RWPE2 (cell line): ENCODE data around the gene ARL4C.

Source experiments
- ATAC-seq: fragments of 200-7000 bp; cut with Tn5 transposase; 3 replicates; pipeline ENCODE4 v1.9.1; 2021; ENCODE audit warnings: low read depth
- DNase-seq: peaks from one replicate; pipeline ENCODE4 v3.0.0-alpha.2; 2020; ENCODE audit warnings: low spot score
- H3K27ac ChIP-seq: fragments of 450-650 bp; 2 replicates; pipeline ENCODE4 v1.5.1; 2017; ENCODE audit warnings: mild to moderate bottlenecking; ENCODE audit not compliant: poor library complexity, severe bottlenecking
- H3K27me3 ChIP-seq: fragments of 250-450 bp; sonication (Bioruptor Pico); 2 replicates; pipeline ENCODE4 v1.5.1; 2021; ENCODE audit warnings: mild to moderate bottlenecking, moderate library complexity; ENCODE audit not compliant: insufficient read depth, poor library complexity, severe bottlenecking
- H3K36me3 ChIP-seq: fragments of 250-450 bp; sonication (Bioruptor Pico); 2 replicates; pipeline ENCODE4 v1.5.1; 2020; ENCODE audit warnings: low read depth, mild to moderate bottlenecking, moderate library complexity
- H3K4me1 ChIP-seq: fragments of 250-450 bp; sonication (Bioruptor Pico); 2 replicates; pipeline ENCODE4 v1.5.1; 2021; ENCODE audit warnings: mild to moderate bottlenecking, moderate library complexity; ENCODE audit not compliant: insufficient read depth, poor library complexity, severe bottlenecking
- H3K4me3 ChIP-seq: fragments of 250-450 bp; sonication (Bioruptor Pico); 2 replicates; pipeline ENCODE4 v1.5.1; 2021; ENCODE audit warnings: mild to moderate bottlenecking, moderate library complexity; ENCODE audit not compliant: severe bottlenecking
- H3K9me3 ChIP-seq: fragments of 250-450 bp; sonication (Bioruptor Pico); 2 replicates; pipeline ENCODE4 v1.5.1; 2021; ENCODE audit warnings: mild to moderate bottlenecking, moderate library complexity; ENCODE audit not compliant: severe bottlenecking
- CTCF ChIP-seq: fragments of 450-650 bp; IDR thresholded peaks from one replicate; pipeline ENCODE4 v1.5.1; 2017; ENCODE audit warnings: mild to moderate bottlenecking, moderate library complexity; ENCODE audit not compliant: poor library complexity, severe bottlenecking

Gene ARL4C

GRCh38 chr2:234453216-234453615 is 43.7 kb downstream of the ARL4C start:
- ATAC-seq (no peak), DNase-seq (no peak)
- Histone ChIP-seq H3K4me3 (no peak overlapping the region), H3K9me3 (no peaks in the 10 kb centered on the region), H3K27me3 (no peaks in the 10 kb centered on the region), H3K27ac (no peak overlapping the region), H3K4me1 (peaks cover 15% of the 10 kb centered on the region), H3K36me3 (no peaks in the 10 kb centered on the region)
- no peak for TF ChIP-seq CTCF

- ATAC-seq, result peak; percentile 88
- Histone ChIP-seq H3K4me1 (peaks cover 18% of the 10 kb centered on the region), H3K27ac (peak overlapping the region; percentile 48), H3K9me3 (no peaks in the 10 kb centered on the region), H3K36me3 (no peaks in the 10 kb centered on the region), H3K27me3 (no peaks in the 10 kb centered on the region), H3K4me3 (no peak overlapping the region)
- DNase-seq, result no peak
- no peak for TF ChIP-seq CTCF
Observed at GRCh38 chr2:234451852-234452625, 44.8 kb downstream of the ARL4C start.

- Histone ChIP-seq H3K36me3 (no peaks in the 10 kb centered on the region), H3K9me3 (no peaks in the 10 kb centered on the region), H3K27me3 (no peaks in the 10 kb centered on the region), H3K27ac (peak overlapping the region; percentile 48), H3K4me3 (no peak overlapping the region), H3K4me1 (peaks cover 26% of the 10 kb centered on the region)
- DNase-seq (no peak), ATAC-seq (no peak)
- TF ChIP-seq CTCF, result no peak
Observed at GRCh38 chr2:234451242-234451641, 45.6 kb downstream of the ARL4C start.

GRCh38 chr2:234450431-234451124 is 46.3 kb downstream of the ARL4C start:
- no peak overlapping the region for H3K4me3 ChIP-seq
- ATAC-seq, result no peak
- H3K27me3 ChIP-seq, result no peaks in the 10 kb centered on the region
- H3K4me1 ChIP-seq, result peaks cover 28% of the 10 kb centered on the region
- H3K36me3 ChIP-seq, result no peaks in the 10 kb centered on the region
- TF ChIP-seq CTCF, result no peak
- no peaks in the 10 kb centered on the region for H3K9me3 ChIP-seq
- H3K27ac ChIP-seq, result no peak overlapping the region
- no peak for DNase-seq
